NCI-H187 (cell line): Measurements from ENCODE around the gene RRH.
A peak's percentile ranks its signal among the peaks of the same experiment; 100 is the strongest.
"Not testable (repeated sequence)": the region's sequence is repeated elsewhere in the genome, so short reads cannot be mapped to it uniquely, and the experiment has no call there.

Experiments
- DNase-seq, 2 experiments: peaks; one replicate each; lab custom pipeline; 2025; lab: John Stamatoyannopoulos, UW

Gene RRH, protein sequence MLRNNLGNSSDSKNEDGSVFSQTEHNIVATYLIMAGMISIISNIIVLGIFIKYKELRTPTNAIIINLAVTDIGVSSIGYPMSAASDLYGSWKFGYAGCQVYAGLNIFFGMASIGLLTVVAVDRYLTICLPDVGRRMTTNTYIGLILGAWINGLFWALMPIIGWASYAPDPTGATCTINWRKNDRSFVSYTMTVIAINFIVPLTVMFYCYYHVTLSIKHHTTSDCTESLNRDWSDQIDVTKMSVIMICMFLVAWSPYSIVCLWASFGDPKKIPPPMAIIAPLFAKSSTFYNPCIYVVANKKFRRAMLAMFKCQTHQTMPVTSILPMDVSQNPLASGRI

DNA sequence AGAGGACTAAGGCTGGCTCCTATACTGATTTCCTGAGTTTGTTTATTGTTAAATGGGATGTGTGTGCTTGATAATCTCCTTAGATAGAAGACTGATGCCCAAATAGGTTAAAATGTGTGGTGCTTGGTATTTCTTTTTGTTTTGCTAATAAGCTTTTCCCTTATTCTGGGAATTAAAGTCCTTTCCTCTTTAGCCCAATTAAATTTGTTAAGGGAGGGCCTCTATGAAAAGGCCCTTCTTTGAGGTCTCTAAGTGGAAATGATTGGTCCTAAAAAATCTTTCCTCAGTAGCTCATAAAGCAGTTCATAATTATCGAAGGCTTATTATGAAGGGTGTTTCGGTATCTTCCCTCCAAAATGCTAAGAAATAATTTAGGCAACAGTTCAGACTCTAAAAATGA, at the start of gene RRH:
RRH (plus strand) TSS at position 301 of the 400 bp plus-strand sequence; CDS start at position 357, 56 bp downstream.
- DNase-seq, result no peak

DNA sequence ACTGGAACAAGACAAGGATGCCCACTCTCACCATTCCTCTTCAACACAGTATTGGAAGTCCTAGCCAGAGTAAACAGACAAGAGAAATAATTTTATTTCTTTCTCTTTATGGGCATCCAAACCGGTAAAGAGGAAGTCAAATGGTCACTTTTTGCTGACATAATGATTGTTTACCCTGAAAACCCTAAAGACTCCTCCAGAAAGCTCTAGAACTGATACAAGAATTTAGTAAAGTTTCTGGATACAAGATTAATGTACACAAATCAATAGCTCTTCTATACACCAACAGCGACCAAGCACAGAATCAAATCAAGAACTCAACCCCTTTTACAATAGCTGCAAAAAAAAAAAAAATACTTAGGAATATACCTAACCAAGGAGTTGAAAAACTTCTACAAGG, 45.7 kb upstream of the RRH start:
- DNase-seq, result not testable (repeated sequence)

DNA sequence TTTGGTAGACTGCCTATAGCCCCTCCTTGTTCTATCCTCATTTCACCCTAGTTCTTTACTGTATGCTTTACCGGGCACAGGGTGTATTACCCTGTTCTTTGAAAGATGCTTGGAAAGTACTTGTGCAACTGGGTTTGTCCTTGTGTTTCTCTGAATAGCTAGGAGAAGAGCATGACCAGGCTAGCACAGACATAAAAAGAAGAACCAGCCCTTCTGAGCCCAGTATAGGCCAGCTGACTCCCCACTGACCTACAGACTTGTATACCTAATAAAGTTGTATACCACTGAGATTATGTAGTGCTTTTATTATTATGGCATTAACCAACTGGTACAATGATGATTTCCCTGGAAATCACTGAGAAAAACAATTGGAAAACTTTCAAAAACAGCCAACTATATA, 40.9 kb upstream of the RRH start:
- DNase-seq, result no peak

DNA sequence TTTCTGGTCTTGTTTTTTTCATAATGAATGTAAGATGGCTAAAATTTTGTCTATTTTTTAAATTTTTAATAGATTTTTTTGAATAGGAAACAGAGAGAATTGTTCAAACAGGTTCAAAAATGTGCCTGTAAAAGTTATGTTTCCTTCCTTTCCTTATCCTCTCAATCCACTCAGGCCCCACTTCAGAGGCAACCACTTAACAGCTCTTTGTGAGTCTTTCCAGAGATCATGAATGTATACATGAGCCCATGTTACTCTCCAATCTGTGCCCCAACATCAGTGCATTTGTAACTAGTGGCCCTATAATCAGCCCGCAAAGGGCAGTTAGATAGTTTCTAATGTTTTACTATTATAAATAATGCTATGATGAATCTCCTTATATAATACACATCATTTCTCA, 40.0 kb upstream of the RRH start:
- DNase-seq, result no peak

DNA sequence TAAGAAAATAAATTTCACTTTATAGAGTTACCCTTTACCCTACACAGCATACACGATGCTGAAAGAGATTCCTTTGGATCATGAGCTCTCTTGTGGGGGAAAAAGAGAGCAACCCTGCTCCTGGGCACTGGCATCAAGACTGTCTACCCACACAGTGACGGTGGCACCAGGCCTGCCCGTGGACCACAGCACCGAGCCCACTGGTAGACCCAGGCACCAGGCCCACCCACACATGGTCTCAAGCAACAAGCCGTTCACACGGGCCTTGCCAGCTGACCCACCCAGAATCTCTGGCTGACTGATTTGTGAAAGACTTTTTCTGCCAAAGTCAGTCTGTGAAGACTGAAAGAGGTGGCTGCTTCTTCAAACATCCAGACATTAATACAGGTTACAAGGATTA, 32.7 kb upstream of the RRH start:
- DNase-seq, result no peak

DNA sequence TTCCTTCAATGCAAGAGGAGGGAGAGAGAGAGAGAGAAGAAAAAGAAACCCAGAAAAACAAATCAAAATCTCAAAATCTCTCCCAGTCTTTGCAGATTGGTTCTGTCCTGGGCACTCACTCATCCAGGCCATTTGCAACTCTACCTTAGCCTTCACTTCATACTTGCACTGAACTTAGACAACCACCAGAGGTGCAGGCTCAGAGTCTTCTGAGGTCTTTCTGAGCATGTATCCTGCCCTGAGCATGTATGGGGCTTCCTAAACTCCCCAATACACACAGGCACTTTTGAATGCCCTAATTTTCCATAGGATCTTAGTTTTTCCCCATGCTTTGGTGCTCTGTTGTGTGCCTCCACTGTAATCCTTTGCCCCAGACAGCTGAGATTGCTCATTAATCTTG, 28.9 kb upstream of the RRH start:
- no peak for DNase-seq

DNA sequence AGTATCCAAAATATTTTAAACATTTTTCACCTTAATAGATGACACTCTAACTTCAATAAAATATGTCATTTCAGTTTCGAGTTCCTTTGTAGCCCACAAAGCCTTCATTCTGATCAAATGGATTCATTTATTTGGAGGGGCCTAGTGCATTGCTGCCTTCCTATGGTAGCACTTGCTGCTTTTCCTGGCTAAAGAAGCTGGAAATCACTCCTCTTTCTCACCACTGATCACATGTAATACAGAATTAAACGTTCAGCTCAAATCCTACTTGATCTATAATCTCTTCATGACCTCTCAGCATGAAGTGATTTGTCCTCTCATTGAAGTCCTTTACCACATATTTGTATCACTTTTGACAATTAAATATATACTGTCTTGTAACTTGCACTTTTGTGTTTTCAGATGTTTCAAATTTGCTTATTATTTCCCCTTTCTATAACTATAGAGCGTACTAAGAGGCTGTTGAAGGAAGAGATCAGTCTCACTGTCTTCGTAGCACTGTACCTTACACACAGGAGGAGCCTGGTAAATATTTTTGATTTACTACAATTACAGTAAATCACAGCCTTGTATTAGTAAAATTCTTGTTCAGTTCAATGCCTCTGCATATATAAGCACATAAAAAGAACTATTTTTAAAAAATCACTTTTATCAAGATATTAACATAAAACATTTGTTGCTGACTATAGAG, 26.5 kb upstream of the RRH start:
- no peak for DNase-seq

DNA sequence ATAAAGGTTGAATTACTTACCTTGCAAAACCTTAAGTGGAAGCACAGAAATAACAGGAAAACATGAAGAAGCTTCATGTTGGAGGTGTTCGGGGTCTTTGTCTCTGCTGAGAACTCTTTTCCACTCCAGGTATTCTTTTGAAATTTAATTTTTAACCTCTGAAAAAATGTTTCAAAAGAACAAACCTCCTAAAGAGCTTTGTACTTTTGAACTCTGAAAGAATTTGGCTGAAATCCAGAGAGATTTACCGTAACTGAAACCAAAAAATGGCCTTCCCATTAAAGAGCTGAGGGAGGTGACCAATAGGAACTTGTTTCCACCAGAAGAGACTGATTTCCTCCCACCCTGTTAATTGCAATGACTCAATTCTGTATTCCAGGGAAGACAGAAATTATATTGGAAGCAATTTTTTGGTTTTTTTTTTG, 25.9 kb upstream of the RRH start, which contains the start of gene CFI:
CFI (minus strand) TSS at position 105 of the 425 bp plus-strand sequence; CDS start at position 77, 28 bp downstream.
- DNase-seq, result no peak

DNA sequence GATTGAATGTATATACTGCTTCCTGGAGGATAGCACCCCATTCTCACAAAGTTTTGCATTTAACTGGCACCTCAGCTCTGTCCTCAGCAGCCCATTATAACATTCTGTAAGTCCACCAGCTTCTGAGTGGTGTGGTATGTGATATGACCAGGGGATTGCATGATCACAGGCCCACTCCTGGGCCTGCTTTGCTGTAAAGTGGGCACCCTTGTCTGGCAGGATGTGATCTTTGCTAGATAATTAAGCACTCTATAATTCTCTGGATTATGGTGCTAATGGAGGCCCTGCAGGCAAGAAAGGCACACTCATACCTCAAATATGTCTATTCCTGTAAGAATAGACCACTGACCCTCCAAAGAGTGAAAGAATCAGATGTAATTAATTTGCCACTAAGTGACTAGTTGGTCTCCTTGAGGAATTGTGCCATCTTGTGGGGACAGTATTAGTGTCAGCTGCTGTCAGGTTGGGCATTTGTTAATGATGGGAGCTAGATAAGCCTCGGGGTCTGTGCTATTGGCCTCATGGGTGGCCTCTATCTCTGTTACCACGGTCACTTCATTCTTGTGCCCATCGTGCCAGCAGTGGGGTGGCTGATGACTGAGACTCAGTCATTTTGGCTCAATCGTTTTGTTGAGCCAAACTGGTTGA, 23.7 kb upstream of the RRH start:
- no peak for DNase-seq

DNA sequence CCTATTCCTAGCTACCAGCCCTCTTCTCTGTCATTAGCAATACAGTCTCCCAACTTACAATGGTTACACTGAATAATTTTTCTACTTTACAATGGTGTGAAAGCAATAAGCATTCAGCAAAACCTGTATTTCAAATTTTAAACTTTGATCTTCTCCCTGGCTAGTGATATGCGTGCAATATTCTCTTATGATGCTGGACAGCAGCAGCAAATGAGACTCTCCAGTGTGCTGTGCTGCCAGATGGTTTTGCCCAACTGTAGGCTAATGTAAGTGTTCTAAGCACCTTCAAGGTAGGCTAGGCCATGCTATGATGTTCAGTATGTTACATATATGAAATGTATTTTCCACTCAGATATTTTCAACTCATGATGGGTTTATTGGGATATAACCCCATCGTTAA, 18.1 kb upstream of the RRH start:
- DNase-seq, result no peak

DNA sequence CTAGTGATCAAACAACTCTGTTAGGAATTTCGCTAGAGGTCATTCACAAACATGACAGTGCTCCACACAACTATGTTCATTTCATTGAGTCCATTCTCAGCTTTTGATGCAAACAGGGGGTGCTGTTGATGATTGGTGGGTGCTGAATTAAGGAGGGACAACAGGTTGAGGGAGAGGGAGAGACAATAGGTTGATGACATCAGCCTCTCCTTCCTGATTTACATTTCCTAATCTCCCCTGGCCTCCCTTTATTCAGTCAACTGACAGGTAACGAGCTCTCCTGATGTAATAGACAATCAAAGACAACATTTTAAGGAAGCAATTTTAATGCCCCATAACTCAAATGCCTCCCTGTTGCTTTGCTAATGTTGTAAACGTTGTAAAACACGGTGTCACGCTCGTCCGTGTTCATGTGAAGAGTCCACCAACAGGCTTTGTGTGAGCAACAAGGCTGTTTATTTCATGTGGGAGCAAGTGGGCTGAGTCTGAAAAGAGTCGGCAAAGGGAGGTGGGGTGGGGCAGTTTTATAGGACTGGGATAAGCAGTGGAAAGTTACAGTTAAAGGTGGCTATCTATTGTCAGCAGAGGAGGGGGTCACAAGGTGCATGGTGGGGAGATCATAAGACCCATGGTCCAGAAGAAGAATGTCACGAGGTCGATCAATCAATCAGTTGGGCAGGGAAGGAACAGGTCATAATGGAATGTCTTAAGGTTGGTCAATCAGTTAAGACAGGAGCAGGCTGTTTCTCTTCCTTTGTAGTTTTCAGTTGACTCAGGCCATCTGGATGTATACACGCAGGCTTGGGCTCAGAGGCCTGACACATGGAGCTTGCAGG, 17.0 kb upstream of the RRH start:
- no peak for DNase-seq

DNA sequence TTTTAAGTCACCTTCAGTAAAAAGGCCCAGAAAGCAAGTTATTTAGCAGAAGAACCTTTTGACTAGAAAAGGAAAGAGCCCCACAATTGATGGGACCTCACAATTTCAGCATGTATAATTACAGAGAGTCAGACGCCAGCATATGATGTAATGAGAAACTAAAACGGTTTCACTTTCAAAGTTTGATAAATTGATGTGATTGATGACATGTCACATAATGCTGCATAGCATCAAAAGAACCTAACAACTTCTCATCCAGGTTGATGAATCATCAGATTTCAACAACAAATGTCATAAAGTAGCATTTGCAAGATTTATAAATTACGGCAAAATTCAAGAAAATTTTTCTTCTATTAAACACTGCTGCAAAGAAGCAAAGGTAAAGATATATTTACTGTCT, 16.1 kb upstream of the RRH start:
- no peak for DNase-seq

DNA sequence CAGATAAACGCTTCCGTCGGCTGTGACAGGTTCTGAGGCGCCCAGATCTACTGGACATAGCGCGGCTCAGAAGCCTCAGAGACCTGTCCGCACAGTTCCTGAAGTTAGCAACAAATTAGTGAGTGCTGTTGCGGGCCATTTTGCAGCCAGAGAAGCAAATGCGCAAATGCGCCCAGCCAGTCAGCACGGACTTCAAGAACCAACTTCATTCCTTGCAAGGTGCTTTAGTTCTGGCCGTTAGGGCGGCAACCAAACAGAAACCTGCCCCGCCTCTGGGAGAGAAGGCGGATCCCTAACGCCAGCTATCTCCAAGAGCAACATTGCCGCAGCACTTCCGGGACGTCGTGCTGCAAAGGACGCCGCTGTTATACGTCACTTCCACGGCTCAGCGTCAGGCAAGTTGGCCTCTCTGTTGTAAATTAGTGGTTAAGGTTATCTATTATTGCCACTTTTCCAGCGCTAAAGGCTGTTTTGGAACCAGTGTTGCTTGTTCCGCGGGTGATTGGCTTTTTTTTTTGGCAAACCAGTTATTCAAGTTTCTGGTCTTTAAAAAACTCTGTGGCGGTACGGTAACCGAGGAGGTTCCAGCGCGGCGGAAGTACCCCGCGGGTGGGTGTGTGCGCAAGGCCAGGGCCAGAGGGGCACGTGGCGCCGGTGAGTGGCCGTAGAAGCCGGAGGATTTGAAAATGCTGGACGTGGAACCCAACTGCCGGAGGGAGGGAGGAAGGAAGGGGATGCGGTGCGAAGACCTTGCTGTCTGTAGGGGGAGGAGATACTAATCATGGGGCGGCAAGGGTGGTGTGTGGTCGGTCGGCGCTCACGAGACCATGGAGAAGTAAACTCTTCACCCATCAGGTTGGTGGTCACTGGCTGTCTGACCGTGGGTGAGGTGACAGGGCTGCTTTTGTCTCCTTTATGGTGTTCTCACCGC, 12.4 kb upstream of the RRH start, which contains the start of gene GAR1:
GAR1 (plus strand) TSS at position 612 of the 931 bp plus-strand sequence. CDS start 403 bp downstream, outside the sequence.
- peak; percentile 60 to 70 for DNase-seq

DNA sequence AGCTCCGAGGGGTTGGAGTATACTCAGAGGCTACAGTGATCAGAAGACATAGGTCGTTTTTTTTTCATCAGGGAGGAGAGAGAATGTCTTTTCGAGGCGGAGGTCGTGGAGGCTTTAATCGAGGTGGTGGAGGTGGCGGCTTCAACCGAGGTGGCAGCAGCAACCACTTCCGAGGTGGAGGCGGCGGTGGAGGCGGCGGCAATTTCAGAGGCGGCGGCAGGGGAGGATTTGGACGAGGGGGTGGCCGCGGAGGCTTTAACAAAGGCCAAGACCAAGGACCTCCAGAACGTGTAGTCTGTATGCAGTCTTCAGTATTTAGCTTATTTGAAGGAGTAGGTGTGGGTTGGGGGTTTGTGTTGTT, 11.7 kb upstream of the RRH start:
- DNase-seq, result no peak

DNA sequence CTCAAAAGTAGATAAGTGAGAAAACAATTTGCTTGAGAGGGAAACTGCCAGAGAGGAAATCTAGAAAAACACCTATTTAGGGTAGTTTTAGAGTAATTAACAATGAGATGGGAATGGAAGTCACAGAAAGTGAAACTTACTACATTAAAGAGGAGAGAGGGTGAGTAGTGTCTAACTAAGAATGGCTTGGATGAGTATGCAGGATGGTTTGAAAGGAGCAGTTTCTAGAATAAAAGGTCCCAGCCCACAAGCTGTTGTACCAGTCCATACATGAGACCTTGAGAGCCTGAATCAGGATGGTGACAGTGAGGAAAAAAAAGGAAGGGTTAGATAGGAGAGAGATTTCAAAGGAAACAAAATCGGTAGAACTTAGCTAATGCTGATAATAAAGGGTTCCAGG, 10.9 kb upstream of the RRH start:
- DNase-seq, result no peak

DNA sequence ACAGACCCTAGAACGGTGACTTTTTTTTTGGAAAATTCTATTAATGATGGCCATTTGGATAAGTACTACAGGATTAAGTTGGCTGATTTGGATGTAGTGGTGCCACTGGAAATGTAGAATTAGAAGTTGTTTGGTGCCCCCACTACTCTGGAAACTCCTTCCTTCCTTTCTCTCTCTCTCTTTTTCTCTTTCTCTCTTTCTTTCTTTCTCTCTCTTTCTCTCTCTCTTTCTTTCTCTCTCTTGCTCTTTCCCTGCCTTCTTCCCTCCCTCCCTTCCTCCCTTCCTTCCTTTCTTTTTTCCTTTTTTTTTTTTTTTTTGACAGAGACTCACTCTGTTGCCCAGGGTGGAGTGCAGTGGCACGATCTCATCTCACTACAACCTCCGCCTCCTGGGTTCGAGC, 9.5 kb upstream of the RRH start:
- DNase-seq, result no peak

DNA sequence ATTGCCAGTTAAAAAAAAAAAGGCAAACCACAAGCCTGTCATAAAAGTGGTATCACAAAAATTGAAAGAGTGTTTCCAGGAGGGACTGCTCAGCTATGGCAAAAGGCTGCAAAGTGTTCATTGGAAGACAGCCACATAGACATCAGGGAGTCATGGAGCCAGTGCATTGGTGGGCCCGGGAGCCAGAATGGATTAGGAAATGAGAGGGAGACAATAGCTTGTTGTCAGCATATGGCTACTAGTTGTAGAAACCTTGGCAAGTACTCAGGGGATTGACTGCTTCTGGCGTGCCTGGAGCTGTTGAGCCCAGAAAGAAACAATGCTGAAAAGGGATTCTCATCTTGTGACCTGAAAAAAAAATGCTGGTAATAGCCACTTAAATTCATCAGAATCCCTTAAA, 7.2 kb upstream of the RRH start:
- DNase-seq, result no peak

DNA sequence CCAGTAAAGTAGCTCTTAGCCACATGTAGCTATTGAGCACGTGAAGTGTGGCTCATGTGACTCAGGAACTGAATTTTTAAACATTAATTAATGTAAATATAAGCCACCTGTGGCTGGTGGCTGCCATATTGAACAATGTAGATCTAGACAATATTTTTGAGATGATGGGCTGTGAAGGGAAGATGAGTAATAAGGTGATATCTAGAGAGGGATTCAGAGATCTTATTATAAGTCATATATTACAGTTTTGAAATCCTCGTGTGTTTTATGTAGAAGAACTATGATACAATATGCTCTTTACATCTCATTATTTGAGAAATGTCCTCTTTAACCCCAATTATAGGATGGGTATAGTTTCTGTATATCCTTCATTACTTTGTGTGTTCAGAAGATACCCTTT, 6.6 kb upstream of the RRH start:
- no peak for DNase-seq

DNA sequence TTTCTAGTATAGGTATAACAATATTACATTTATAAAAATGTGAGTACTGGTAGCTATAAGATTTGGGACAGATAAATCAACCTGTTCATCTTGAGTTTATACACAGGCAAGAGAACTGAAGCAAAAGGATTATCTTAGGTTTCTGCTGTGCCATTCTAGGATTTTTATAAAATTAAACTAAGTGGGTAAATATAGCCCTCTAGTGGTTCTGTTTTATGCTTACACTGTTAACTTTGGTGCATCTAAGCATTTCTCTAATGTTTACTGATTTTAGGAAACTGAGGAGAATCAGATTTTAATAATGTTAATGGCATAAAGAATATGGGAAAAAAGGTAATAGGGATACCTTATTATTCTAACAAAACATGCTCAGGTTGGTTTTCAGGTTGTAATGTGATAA, 1.1 kb upstream of the RRH start:
- no peak for DNase-seq

DNA sequence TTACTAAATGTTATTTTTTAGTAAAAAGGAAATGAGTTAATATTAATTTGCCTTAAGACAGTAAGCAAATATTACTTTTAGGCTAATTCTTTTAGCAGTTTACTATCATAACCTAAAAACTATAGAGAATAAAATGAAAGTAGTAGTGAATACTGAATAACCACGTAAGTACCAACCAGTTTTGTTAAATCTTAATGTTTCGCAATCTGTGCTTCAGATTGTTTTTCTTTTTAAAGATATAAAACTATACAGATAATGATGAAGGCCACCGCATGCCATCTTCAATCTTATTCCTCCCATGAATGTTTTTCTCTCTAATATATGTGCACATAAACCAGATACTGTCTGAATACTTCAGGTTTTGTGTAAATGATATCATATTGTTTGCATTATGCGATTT, 6.0 kb downstream of the RRH start:
- DNase-seq, result no peak

DNA sequence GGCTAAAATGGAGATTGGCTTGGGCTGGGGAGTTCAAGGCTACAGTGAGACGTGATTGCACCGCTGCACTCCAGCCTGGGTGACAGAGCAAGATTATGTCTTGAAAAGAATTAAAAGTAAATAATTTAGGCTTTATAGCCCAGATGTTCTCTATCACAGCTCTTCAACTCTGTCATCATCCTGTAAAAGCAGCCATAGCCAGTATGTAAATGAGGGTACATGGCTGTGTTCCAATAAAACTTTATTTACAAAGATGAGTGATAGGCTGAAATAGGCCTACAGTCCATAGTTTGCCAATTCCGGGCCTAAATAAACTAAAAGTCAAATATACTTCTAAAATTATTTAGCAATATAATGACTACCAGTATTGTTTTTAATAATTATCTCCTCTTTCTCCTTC, 9.2 kb downstream of the RRH start:
- no peak for DNase-seq
